RWPE2 (cell line): ENCODE results near the gene MBD2.
"Not testable (repeated sequence)": the region's sequence is repeated elsewhere in the genome, so short reads cannot be mapped to it uniquely, and the experiment has no call there.

ENCODE experiments used
- ATAC-seq: fragments of 200-7000 bp; cut with Tn5 transposase; 3 replicates; pipeline ENCODE4 v1.9.1; 2021; ENCODE audit warnings: low read depth
- DNase-seq: peaks from one replicate; pipeline ENCODE4 v3.0.0-alpha.2; 2020; ENCODE audit warnings: low spot score
- H3K27ac ChIP-seq: fragments of 450-650 bp; 2 replicates; pipeline ENCODE4 v1.5.1; 2017; ENCODE audit warnings: mild to moderate bottlenecking; ENCODE audit not compliant: poor library complexity, severe bottlenecking
- H3K27me3 ChIP-seq: fragments of 250-450 bp; sonication (Bioruptor Pico); 2 replicates; pipeline ENCODE4 v1.5.1; 2021; ENCODE audit warnings: mild to moderate bottlenecking, moderate library complexity; ENCODE audit not compliant: insufficient read depth, poor library complexity, severe bottlenecking
- H3K36me3 ChIP-seq: fragments of 250-450 bp; sonication (Bioruptor Pico); 2 replicates; pipeline ENCODE4 v1.5.1; 2020; ENCODE audit warnings: low read depth, mild to moderate bottlenecking, moderate library complexity
- H3K4me1 ChIP-seq: fragments of 250-450 bp; sonication (Bioruptor Pico); 2 replicates; pipeline ENCODE4 v1.5.1; 2021; ENCODE audit warnings: mild to moderate bottlenecking, moderate library complexity; ENCODE audit not compliant: insufficient read depth, poor library complexity, severe bottlenecking
- H3K4me3 ChIP-seq: fragments of 250-450 bp; sonication (Bioruptor Pico); 2 replicates; pipeline ENCODE4 v1.5.1; 2021; ENCODE audit warnings: mild to moderate bottlenecking, moderate library complexity; ENCODE audit not compliant: severe bottlenecking
- H3K9me3 ChIP-seq: fragments of 250-450 bp; sonication (Bioruptor Pico); 2 replicates; pipeline ENCODE4 v1.5.1; 2021; ENCODE audit warnings: mild to moderate bottlenecking, moderate library complexity; ENCODE audit not compliant: severe bottlenecking
- TF ChIP-seq, protein P1 (sequence below): fragments of 450-650 bp; IDR thresholded peaks from one replicate; pipeline ENCODE4 v1.5.1; 2017; ENCODE audit warnings: mild to moderate bottlenecking, moderate library complexity; ENCODE audit not compliant: poor library complexity, severe bottlenecking

MBD2 gene

GRCh38 chr18:54215069-54215468, 9.4 kb downstream of the MBD2 start:
- TF ChIP-seq, protein P1, sequence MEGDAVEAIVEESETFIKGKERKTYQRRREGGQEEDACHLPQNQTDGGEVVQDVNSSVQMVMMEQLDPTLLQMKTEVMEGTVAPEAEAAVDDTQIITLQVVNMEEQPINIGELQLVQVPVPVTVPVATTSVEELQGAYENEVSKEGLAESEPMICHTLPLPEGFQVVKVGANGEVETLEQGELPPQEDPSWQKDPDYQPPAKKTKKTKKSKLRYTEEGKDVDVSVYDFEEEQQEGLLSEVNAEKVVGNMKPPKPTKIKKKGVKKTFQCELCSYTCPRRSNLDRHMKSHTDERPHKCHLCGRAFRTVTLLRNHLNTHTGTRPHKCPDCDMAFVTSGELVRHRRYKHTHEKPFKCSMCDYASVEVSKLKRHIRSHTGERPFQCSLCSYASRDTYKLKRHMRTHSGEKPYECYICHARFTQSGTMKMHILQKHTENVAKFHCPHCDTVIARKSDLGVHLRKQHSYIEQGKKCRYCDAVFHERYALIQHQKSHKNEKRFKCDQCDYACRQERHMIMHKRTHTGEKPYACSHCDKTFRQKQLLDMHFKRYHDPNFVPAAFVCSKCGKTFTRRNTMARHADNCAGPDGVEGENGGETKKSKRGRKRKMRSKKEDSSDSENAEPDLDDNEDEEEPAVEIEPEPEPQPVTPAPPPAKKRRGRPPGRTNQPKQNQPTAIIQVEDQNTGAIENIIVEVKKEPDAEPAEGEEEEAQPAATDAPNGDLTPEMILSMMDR: no peak
- ATAC-seq (no peak), DNase-seq (no peak)
- no peaks in the 10 kb centered on the region for H3K27me3 ChIP-seq
- H3K4me1 ChIP-seq: peaks cover 2% of the 10 kb centered on the region
- H3K27ac ChIP-seq: no peak overlapping the region
- no peaks in the 10 kb centered on the region; the same call in 1 of the 2 replicates for H3K36me3 ChIP-seq
- no peaks in the 10 kb centered on the region for H3K9me3 ChIP-seq
- no peak overlapping the region for H3K4me3 ChIP-seq

GRCh38 chr18:54210463-54210862, 14.0 kb downstream of the MBD2 start:
- Histone ChIP-seq H3K27ac (peak overlapping the region; percentile 25), H3K27me3 (no peaks in the 10 kb centered on the region), H3K4me1 (peaks cover 10% of the 10 kb centered on the region), H3K36me3 (no peaks in the 10 kb centered on the region), H3K9me3 (no peaks in the 10 kb centered on the region), H3K4me3 (no peak overlapping the region)
- ATAC-seq: no peak
- DNase-seq: no peak
- TF ChIP-seq, protein P1: no peak

GRCh38 chr18:54209471-54210180, 14.8 kb downstream of the MBD2 start:
- H3K4me3 ChIP-seq: no peak overlapping the region
- DNase-seq (no peak), ATAC-seq (0 out of 3 replicates have a peak, but pooled peaks have one; percentile 44)

DNA sequence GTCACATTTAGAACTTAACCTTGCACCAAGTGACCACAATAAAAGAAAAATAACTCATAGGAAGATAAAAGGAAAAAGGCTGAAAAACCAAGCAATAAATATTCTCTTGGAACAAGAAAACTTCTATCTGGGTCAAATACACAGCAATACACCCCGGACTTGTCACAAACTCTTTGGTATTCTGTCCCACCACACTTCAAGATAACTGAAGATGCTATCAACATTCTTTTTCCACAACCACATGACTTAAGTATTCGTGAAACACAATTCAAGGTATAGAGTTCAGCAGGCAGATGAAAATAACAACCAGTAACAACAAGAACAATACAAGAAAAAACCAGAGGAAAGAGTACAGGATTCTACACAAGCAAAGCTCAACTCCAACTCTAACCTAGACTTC, 18.0 kb downstream of the MBD2 start:
- TF ChIP-seq, protein P1: no peak
- ATAC-seq (no peak), DNase-seq (no peak)
- Histone ChIP-seq H3K36me3 (peaks cover 35% of the 10 kb centered on the region), H3K27me3 (no peaks in the 10 kb centered on the region), H3K4me1 (peaks cover 10% of the 10 kb centered on the region), H3K4me3 (no peak overlapping the region), H3K9me3 (no peaks in the 10 kb centered on the region), H3K27ac (no peak overlapping the region)

More at GRCh38 chr18:54209471-54210180, 14.8 kb downstream of the MBD2 start:
- Histone ChIP-seq H3K27me3 (no peaks in the 10 kb centered on the region), H3K36me3 (peaks cover 6% of the 10 kb centered on the region), H3K4me1 (peaks cover 10% of the 10 kb centered on the region), H3K9me3 (no peaks in the 10 kb centered on the region), H3K27ac (peak overlapping the region; percentile 25)
- TF ChIP-seq, protein P1: no peak

GRCh38 chr18:54205959-54206358, 18.5 kb downstream of the MBD2 start:
- TF ChIP-seq, protein P1: no peak
- Histone ChIP-seq H3K4me3 (no peak overlapping the region), H3K36me3 (peaks cover 39% of the 10 kb centered on the region), H3K27me3 (no peaks in the 10 kb centered on the region), H3K4me1 (peaks cover 10% of the 10 kb centered on the region), H3K27ac (no peak overlapping the region), H3K9me3 (no peaks in the 10 kb centered on the region)
- DNase-seq: no peak
- no peak for ATAC-seq

DNA sequence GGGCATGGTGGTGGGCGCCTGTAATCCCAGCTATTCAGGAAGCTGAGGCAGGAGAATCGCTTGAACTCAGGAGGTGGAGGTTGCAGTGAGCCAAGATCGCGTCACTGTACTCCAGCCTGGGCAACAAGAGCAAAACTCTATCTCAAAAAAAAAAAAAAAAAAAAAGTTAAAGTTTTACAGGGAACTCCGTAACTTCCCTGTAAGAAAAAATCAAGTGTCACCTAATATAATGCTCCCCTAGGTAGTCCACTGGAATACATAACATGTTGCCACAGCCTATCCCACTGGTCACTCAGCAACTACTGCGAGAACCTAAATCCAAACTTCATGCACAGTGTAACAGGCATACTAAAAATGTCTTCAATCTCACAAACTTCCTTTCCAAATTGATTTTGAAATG, 19.0 kb downstream of the MBD2 start:
- DNase-seq, H3K4me3 ChIP-seq, H3K27ac ChIP-seq, ATAC-seq, H3K27me3 ChIP-seq, H3K4me1 ChIP-seq, H3K9me3 ChIP-seq: not testable (repeated sequence)
- peaks cover 40% of the 10 kb centered on the region for H3K36me3 ChIP-seq
